Left lung (tissue), 10 donors: Measurements from ENCODE around the gene TRMT44. TPM values are rescaled to one million over a fixed set of nuclear protein-coding genes. Genes with fewer than 3 reads are reported as not detected.

Experiments used
- ATAC-seq: fragments of 200-7000 bp; cut with Tn5 transposase; one replicate; pipeline ENCODE4 v1.9.1; 2020; ENCODE audit warnings: moderate library complexity
- DNase-seq, 4 donors: peaks; one replicate each; pipeline ENCODE4 v3.0.0-alpha.2; 2013 to 2020
- H3K27ac ChIP-seq, 2 donors: fragments of 200-600 bp; sonication (generic) in 1 of 2; one replicate each; pipeline versions ENCODE4 v1.5.0 to v1.8.0; 2020 to 2021
- H3K27me3 ChIP-seq, 2 donors: fragments of 200-600 bp; sonication (generic) in 1 of 2; one replicate each; pipeline versions ENCODE4 v1.5.0 to v1.8.0; 2020 to 2021
- H3K36me3 ChIP-seq, 2 donors: fragments of 200-600 bp; sonication (generic) in 1 of 2; one replicate each; pipeline versions ENCODE4 v1.5.0 to v1.8.0; 2020 to 2021
- H3K4me1 ChIP-seq, 2 donors: fragments of 200-600 bp; one replicate each; pipeline ENCODE4 v1.8.0; 2021
- H3K4me3 ChIP-seq, 2 donors: fragments of 200-600 bp; sonication (generic) in 1 of 2; one replicate each; pipeline versions ENCODE4 v1.5.0 to v1.8.0; 2020 to 2021; ENCODE audit warnings: mild to moderate bottlenecking in 1 of 2
- H3K9me3 ChIP-seq, 2 donors: fragments of 200-600 bp; sonication (generic) in 1 of 2; one replicate each; pipeline versions ENCODE4 v1.5.0 to v1.8.0; 2020 to 2021
- intact Hi-C, 2 donors: fragments of 100-400 bp; cut with DNase I; formaldehyde crosslinking; loops; one replicate each; pipeline versions ENCODE4 v1.11.2 to v1.14.2; 2022
- polyA plus RNA-seq, 6 donors: library from polyadenylated mRNA; unstranded; fragments of 120-200 nt; gene quantifications; one replicate each; pipeline ENCODE4 v1.2.1, GENCODE V29; 2013; ENCODE audit not compliant: insufficient read length in 6 of 6
- total RNA-seq, 2 donors: library from RNA; stranded (reverse); fragmentation: NEBNext Ultra II Directional; extraction: Animal tissue kit (Norgen Biotek cat#: 25700); gene quantifications; one replicate each; pipeline ENCODE4 v1.2.1, GENCODE V29; 2021
- TF ChIP-seq, protein P1 (sequence below), 2 donors: fragments of 200-600 bp; sonication (generic) in 1 of 2; IDR thresholded peaks; one replicate each; pipeline versions ENCODE4 v1.5.0 to v1.8.0; 2021; ENCODE audit warnings: antibody characterized with exemption in 2 of 2
- donor health status: DM: no; HTN: yes; CAD: no.
- donor health status: DM: no; HTN: no; CAD: no.

Gene TRMT44
- total and polyA plus RNA-seq, 8 donors, result 15.0 to 20.6 (median 19.1) TPM

GRCh38 chr4:8467016-8467415 lies 26.4 kb downstream of the TRMT44 start:
- H3K27ac ChIP-seq, result no peak overlapping the region
- peaks cover 0 to 78% of the 10 kb centered on the region in 2 donors for H3K36me3 ChIP-seq
- no peaks in the 10 kb centered on the region for H3K27me3 ChIP-seq
- H3K9me3 ChIP-seq, result no peaks in the 10 kb centered on the region
- ATAC-seq, result no peak
- intact Hi-C loops, result loop anchor here in 1 of 2 donors (5.0 kb wide), 1 partner anchor 130 kb away; no protein-coding TSS in a partner anchor
- peaks cover 0 to 5% of the 10 kb centered on the region in 2 donors for H3K4me1 ChIP-seq
- TF ChIP-seq, protein P1, sequence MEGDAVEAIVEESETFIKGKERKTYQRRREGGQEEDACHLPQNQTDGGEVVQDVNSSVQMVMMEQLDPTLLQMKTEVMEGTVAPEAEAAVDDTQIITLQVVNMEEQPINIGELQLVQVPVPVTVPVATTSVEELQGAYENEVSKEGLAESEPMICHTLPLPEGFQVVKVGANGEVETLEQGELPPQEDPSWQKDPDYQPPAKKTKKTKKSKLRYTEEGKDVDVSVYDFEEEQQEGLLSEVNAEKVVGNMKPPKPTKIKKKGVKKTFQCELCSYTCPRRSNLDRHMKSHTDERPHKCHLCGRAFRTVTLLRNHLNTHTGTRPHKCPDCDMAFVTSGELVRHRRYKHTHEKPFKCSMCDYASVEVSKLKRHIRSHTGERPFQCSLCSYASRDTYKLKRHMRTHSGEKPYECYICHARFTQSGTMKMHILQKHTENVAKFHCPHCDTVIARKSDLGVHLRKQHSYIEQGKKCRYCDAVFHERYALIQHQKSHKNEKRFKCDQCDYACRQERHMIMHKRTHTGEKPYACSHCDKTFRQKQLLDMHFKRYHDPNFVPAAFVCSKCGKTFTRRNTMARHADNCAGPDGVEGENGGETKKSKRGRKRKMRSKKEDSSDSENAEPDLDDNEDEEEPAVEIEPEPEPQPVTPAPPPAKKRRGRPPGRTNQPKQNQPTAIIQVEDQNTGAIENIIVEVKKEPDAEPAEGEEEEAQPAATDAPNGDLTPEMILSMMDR (IDR thresholded peaks at IDR 0.05), result no peak
- H3K4me3 ChIP-seq, result no peak overlapping the region
- no peak for DNase-seq

GRCh38 chr4:8468746-8469535 lies 28.4 kb downstream of the TRMT44 start:
- no peak overlapping the region for H3K4me3 ChIP-seq
- DNase-seq (peak; percentile 36 to 90 (median 66)), ATAC-seq (peak; percentile 87)
- TF ChIP-seq, protein P1 (IDR thresholded peaks at IDR 0.05), result peak; percentile 78 to 84
- no peaks in the 10 kb centered on the region for H3K9me3 ChIP-seq
- peaks cover 0 to 68% of the 10 kb centered on the region in 2 donors for H3K36me3 ChIP-seq
- H3K27me3 ChIP-seq, result no peaks in the 10 kb centered on the region
- peaks cover 0 to 12% of the 10 kb centered on the region in 2 donors for H3K4me1 ChIP-seq
- intact Hi-C loops, result loop anchor here in 1 of 2 donors (5.0 kb wide), 1 partner anchor 128 kb away; no protein-coding TSS in a partner anchor
- H3K27ac ChIP-seq, result no peak overlapping the region

GRCh38 chr4:8469550-8469949 lies 29.0 kb downstream of the TRMT44 start:
- ATAC-seq, result no peak
- TF ChIP-seq, protein P1 (IDR thresholded peaks at IDR 0.05), result no peak
- H3K4me3 ChIP-seq, result no peak overlapping the region
- no peaks in the 10 kb centered on the region for H3K9me3 ChIP-seq
- intact Hi-C loops, result loop anchor here in 1 of 2 donors (5.0 kb wide), 1 partner anchor 128 kb away; no protein-coding TSS in a partner anchor
- no peak overlapping the region for H3K27ac ChIP-seq
- DNase-seq, result no peak
- peaks cover 0 to 12% of the 10 kb centered on the region in 2 donors for H3K4me1 ChIP-seq
- H3K36me3 ChIP-seq, result peaks cover 0 to 62% of the 10 kb centered on the region in 2 donors
- no peaks in the 10 kb centered on the region for H3K27me3 ChIP-seq

- Histone ChIP-seq H3K27me3 (no peaks in the 10 kb centered on the region), H3K36me3 (peaks cover 0 to 56% of the 10 kb centered on the region in 2 donors), H3K27ac (no peak overlapping the region), H3K4me1 (peaks cover 0 to 12% of the 10 kb centered on the region in 2 donors), H3K4me3 (no peak overlapping the region), H3K9me3 (no peaks in the 10 kb centered on the region)
- intact Hi-C loops, result loop anchor here in 1 of 2 donors (10.0 kb wide), 1 partner anchor 74 kb away; no protein-coding TSS in a partner anchor
- TF ChIP-seq, protein P1 (IDR thresholded peaks at IDR 0.05), result no peak
- DNase-seq (peak in 1 of 4 donors; percentile 79), ATAC-seq (no peak)
These were observed 30.0 kb downstream of the TRMT44 start for GRCh38 chr4:8470451-8471024.
